Panc1 (cell line): ENCODE results near the gene CCR2. TPM values are rescaled to one million over a fixed set of nuclear protein-coding genes. Genes with fewer than 3 reads are reported as not detected.

ENCODE experiments used
- ATAC-seq: fragments of 200-7000 bp; cut with Tn5 transposase; 2 replicates; pipeline ENCODE4 v1.9.1; 2020; ENCODE audit warnings: mild to moderate bottlenecking, moderate library complexity
- BruUV-seq: library from RNA; stranded (reverse); fragments of 400-500 nt; replicated peaks from 2 replicates; lab custom pipeline; 2021; lab: Mats Ljungman, UMichigan
- CTCF ChIA-PET: fragments of 300-600 bp; sonication (Branson Sonifier 250); formaldehyde crosslinking; loops from one replicate; lab custom pipeline; 2022; ENCODE audit warnings: antibody characterized with exemption; lab: Charles Lee
- POLR2A ChIA-PET: fragments of 300-600 bp; sonication (Branson Sonifier 250); formaldehyde crosslinking; loops from one replicate; lab custom pipeline; 2022; ENCODE audit warnings: antibody characterized with exemption; lab: Charles Lee
- DNase-seq: peaks from one replicate; pipeline ENCODE4 v3.0.0-alpha.2; 2010; ENCODE audit warnings: low read depth, low spot score
- H3K27ac ChIP-seq: 2 replicates; pipeline ENCODE4 v1.5.1; 2011; ENCODE audit warnings: mild to moderate bottlenecking, low read length, inconsistent platforms
- H3K27me3 ChIP-seq: fragments of 200-500 bp; sonication (Bioruptor generic); 2 replicates; pipeline ENCODE4 v1.6.0; 2014; ENCODE audit warnings: low read length, inconsistent platforms; ENCODE audit not compliant: control insufficient read depth, insufficient read depth
- H3K36me3 ChIP-seq: fragments of 200-500 bp; sonication (Bioruptor generic); 2 replicates; pipeline ENCODE4 v1.5.1; 2014; ENCODE audit warnings: inconsistent platforms, mild to moderate bottlenecking, low read length, moderate library complexity; ENCODE audit not compliant: control insufficient read depth, insufficient read depth
- H3K4me1 ChIP-seq: 2 replicates; pipeline ENCODE4 v1.5.1; 2011; ENCODE audit warnings: inconsistent platforms, mild to moderate bottlenecking, low read length, moderate library complexity; ENCODE audit not compliant: control insufficient read depth, insufficient read depth
- H3K4me3 ChIP-seq, 2 experiments: 2 replicates each; pipeline ENCODE4 v1.5.1; 2011 to 2012; ENCODE audit warnings: low read depth in 2 of 2, low read length in 2 of 2, mild to moderate bottlenecking in 2 of 2, inconsistent platforms in 1 of 2, moderate library complexity in 1 of 2
- H3K9me3 ChIP-seq: fragments of 200-500 bp; sonication (Bioruptor generic); 2 replicates; pipeline ENCODE4 v1.5.1; 2014; ENCODE audit warnings: low read depth, mild to moderate bottlenecking, inconsistent platforms, low read length, moderate library complexity; ENCODE audit not compliant: control insufficient read depth, insufficient read depth
- POLR2AphosphoS5 ChIP-seq: IDR thresholded peaks from 2 replicates; pipeline ENCODE4 v1.6.1; 2012; ENCODE audit warnings: mild to moderate bottlenecking, low read depth, low read length, moderate library complexity
- SIN3A ChIP-seq: IDR thresholded peaks from 2 replicates; pipeline ENCODE4 v1.6.1; 2012; ENCODE audit warnings: low read depth, mild to moderate bottlenecking, low read length, moderate library complexity, borderline replicate concordance; ENCODE audit not compliant: insufficient read depth
- TCF7L2 ChIP-seq: IDR thresholded peaks from 2 replicates; pipeline ENCODE4 v1.6.1; 2011; ENCODE audit warnings: mild to moderate bottlenecking, low read depth, low read length, inconsistent platforms
- in situ Hi-C: cut with HindIII; loops from 2 replicates; pipeline ENCODE4 v1.10.0; 2016; ENCODE audit warnings: low sequenced_read_pairs, low pct_unique_long_range_greater_than_20kb
- intact Hi-C: fragments of 100-400 bp; cut with micrococcal nuclease; formaldehyde crosslinking; loops from one replicate; pipeline ENCODE4 v1.10.0; 2022; ENCODE audit not compliant: unreplicated experiment
- total RNA-seq: library from RNA; stranded (reverse); gene quantifications from one replicate; pipeline ENCODE4 v1.2.1, GENCODE V29; 2021; ENCODE audit not compliant: unreplicated experiment
- TF ChIP-seq, protein P1 (sequence below), 2 experiments: IDR thresholded peaks; 2 replicates each; pipeline ENCODE4 v1.6.1; 2011 to 2012; ENCODE audit warnings: low read depth in 2 of 2, control low read depth in 1 of 2, low read length in 1 of 2, mild to moderate bottlenecking in 1 of 2, moderate library complexity in 1 of 2; ENCODE audit not compliant: insufficient read depth in 1 of 2
- TF ChIP-seq, protein P2 (sequence below): fragments of 450-650 bp; IDR thresholded peaks from 2 replicates; pipeline ENCODE4 v1.5.1; 2017; ENCODE audit warnings: mild to moderate bottlenecking

Gene CCR2
- total RNA-seq, 1 experiment from 2014 or later: not detected

DNA sequence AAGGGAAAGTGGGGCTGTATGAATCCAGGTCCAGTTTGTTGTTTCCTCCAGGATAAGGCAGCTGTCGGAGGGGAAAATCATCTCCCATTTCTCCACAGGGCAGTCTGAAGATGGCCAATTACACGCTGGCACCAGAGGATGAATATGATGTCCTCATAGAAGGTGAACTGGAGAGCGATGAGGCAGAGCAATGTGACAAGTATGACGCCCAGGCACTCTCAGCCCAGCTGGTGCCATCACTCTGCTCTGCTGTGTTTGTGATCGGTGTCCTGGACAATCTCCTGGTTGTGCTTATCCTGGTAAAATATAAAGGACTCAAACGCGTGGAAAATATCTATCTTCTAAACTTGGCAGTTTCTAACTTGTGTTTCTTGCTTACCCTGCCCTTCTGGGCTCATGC, 54.1 kb downstream of the CCR2 start:
- no TSS peak for BruUV-seq
- Histone ChIP-seq H3K27me3 (no peaks in the 10 kb centered on the region), H3K27ac (no peak overlapping the region), H3K4me3 (no peak overlapping the region), H3K36me3 (no peaks in the 10 kb centered on the region), H3K9me3 (no peaks in the 10 kb centered on the region), H3K4me1 (no peaks in the 10 kb centered on the region)
- in situ Hi-C loops: no loop called here
- ChIA-PET CTCF (no interaction called here), POLR2A (no interaction called here)
- no peak for DNase-seq
- no peak for TF ChIP-seq POLR2AphosphoS5
- no peak for TF ChIP-seq SIN3A
- no peak for ATAC-seq
- intact Hi-C loops: no loop called here

DNA sequence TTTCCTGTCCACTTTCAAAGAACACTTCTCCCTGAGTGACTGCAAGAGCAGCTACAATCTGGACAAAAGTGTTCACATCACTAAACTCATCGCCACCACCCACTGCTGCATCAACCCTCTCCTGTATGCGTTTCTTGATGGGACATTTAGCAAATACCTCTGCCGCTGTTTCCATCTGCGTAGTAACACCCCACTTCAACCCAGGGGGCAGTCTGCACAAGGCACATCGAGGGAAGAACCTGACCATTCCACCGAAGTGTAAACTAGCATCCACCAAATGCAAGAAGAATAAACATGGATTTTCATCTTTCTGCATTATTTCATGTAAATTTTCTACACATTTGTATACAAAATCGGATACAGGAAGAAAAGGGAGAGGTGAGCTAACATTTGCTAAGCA, 54.9 kb downstream of the CCR2 start:
- Histone ChIP-seq H3K4me3 (no peak overlapping the region), H3K27me3 (no peaks in the 10 kb centered on the region), H3K36me3 (no peaks in the 10 kb centered on the region), H3K27ac (no peak overlapping the region), H3K4me1 (no peaks in the 10 kb centered on the region), H3K9me3 (no peaks in the 10 kb centered on the region)
- no peak for ATAC-seq
- BruUV-seq: no TSS peak
- in situ Hi-C loops: no loop called here
- TF ChIP-seq, protein P1, sequence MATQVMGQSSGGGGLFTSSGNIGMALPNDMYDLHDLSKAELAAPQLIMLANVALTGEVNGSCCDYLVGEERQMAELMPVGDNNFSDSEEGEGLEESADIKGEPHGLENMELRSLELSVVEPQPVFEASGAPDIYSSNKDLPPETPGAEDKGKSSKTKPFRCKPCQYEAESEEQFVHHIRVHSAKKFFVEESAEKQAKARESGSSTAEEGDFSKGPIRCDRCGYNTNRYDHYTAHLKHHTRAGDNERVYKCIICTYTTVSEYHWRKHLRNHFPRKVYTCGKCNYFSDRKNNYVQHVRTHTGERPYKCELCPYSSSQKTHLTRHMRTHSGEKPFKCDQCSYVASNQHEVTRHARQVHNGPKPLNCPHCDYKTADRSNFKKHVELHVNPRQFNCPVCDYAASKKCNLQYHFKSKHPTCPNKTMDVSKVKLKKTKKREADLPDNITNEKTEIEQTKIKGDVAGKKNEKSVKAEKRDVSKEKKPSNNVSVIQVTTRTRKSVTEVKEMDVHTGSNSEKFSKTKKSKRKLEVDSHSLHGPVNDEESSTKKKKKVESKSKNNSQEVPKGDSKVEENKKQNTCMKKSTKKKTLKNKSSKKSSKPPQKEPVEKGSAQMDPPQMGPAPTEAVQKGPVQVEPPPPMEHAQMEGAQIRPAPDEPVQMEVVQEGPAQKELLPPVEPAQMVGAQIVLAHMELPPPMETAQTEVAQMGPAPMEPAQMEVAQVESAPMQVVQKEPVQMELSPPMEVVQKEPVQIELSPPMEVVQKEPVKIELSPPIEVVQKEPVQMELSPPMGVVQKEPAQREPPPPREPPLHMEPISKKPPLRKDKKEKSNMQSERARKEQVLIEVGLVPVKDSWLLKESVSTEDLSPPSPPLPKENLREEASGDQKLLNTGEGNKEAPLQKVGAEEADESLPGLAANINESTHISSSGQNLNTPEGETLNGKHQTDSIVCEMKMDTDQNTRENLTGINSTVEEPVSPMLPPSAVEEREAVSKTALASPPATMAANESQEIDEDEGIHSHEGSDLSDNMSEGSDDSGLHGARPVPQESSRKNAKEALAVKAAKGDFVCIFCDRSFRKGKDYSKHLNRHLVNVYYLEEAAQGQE (IDR thresholded peaks at IDR 0.05; ENCODE audit: insufficient read depth in 1 of 2, low read depth in 2 of 2, low read length in 1 of 2): no peak
- TF ChIP-seq POLR2AphosphoS5: no peak
- TF ChIP-seq, protein P2, sequence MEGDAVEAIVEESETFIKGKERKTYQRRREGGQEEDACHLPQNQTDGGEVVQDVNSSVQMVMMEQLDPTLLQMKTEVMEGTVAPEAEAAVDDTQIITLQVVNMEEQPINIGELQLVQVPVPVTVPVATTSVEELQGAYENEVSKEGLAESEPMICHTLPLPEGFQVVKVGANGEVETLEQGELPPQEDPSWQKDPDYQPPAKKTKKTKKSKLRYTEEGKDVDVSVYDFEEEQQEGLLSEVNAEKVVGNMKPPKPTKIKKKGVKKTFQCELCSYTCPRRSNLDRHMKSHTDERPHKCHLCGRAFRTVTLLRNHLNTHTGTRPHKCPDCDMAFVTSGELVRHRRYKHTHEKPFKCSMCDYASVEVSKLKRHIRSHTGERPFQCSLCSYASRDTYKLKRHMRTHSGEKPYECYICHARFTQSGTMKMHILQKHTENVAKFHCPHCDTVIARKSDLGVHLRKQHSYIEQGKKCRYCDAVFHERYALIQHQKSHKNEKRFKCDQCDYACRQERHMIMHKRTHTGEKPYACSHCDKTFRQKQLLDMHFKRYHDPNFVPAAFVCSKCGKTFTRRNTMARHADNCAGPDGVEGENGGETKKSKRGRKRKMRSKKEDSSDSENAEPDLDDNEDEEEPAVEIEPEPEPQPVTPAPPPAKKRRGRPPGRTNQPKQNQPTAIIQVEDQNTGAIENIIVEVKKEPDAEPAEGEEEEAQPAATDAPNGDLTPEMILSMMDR: no peak
- no peak for DNase-seq
- ChIA-PET POLR2A (no interaction called here), CTCF (no interaction called here)
- intact Hi-C loops: no loop called here

DNA sequence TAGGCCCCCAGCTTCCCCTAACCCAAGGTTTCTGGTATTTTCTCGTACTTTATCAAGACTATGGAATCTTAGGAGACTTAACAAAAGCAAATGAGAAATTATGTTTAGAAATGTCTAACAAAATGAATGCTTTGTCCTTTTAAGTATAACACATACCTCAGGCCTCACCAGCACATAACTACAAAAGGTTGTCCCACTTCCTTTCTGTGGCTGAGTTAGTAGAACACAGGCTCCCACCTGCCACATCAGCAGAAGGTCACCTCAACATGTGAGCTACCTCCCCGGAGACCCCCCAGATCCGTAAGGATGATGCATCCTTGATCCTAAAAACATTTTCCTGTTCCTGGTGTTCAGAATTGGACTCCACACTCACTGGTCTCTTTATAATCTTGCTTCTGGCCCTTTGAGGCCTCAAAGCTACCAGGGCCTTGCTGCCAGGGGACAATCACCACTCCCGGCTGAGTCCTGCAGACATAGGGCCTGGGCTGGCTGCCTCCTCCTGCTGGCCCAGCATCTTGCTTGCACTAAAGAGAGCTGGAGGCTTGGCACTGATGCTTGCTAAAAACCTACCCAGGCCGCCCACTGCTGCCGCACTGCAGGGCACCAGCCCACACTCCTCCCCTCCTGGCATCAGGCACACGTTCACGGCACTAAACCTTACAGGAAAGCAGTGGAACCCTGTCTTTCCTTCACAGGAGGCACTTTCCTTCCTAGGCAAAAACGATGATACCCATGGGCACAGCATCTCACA, 56.0 kb downstream of the CCR2 start:
- POLR2A ChIA-PET: no interaction called here
- H3K36me3 ChIP-seq: no peaks in the 10 kb centered on the region
- ATAC-seq (no peak), DNase-seq (no peak)
- CTCF ChIA-PET: no interaction called here
- H3K27ac ChIP-seq: no peak overlapping the region
- BruUV-seq: no TSS peak
- in situ Hi-C loops (no loop called here), intact Hi-C loops (no loop called here)
- H3K9me3 ChIP-seq: no peaks in the 10 kb centered on the region
- H3K4me3 ChIP-seq: no peak overlapping the region
- TF ChIP-seq SIN3A (no peak), POLR2AphosphoS5 (no peak), TCF7L2 (no peak)
- TF ChIP-seq, protein P1 (IDR thresholded peaks at IDR 0.05; ENCODE audit: insufficient read depth in 1 of 2, low read depth in 2 of 2, low read length in 1 of 2): no peak
- TF ChIP-seq, protein P2: no peak
- no peaks in the 10 kb centered on the region for H3K27me3 ChIP-seq
- H3K4me1 ChIP-seq: no peaks in the 10 kb centered on the region
